ENCODE data around the gene ANKAR. TPM values are rescaled to one million over a fixed set of nuclear protein-coding genes. Genes with fewer than 3 reads are reported as not detected.

ANKAR gene
- total and polyA plus RNA-seq, 2 of the 4 experiments (the other 2 are of a cell fraction) = 0.96 to 2.2 TPM

GRCh38 chr2:189659734-189660133, 14.7 kb upstream of the ANKAR start:
- Histone ChIP-seq H3K9ac (ENCODE audit: low read depth, low read length) (no peak overlapping the region), H3K79me1 (ENCODE audit: low read depth in 1 of 2, low read length in 2 of 2) (peaks cover 9 to 20% of the 10 kb centered on the region in 2 experiments; a peak in 3 of 4 replicates), H3K56ac (ENCODE audit: extremely low read depth, insufficient read depth, low read length) (no peak overlapping the region), H3K4me2 (ENCODE audit: low read depth, low read length) (no peak overlapping the region), H3K36me3 (ENCODE audit: control insufficient read depth, insufficient read depth, low read length) (no peaks in the 10 kb centered on the region), H4K91ac (ENCODE audit: insufficient read depth, low read depth, low read length) (no peak overlapping the region), H4K20me1 (ENCODE audit: insufficient read depth, low read length) (no peaks in the 10 kb centered on the region), H2AK5ac (ENCODE audit: low read depth, low read length) (peak overlapping the region; percentile 17; the same call in 1 of the 2 replicates), H3K4me3 (ENCODE audit: insufficient read depth, low read depth, low read length) (no peak overlapping the region), H3K9me1 (ENCODE audit: insufficient read depth, low read length) (peaks cover 2% of the 10 kb centered on the region; the same call in 1 of the 2 replicates), H2BK120ac (ENCODE audit: low read depth, low read length) (no peak overlapping the region), H3K4me1 (ENCODE audit: control insufficient read depth, insufficient read depth, low read length) (peaks cover 4% of the 10 kb centered on the region; the same call in 1 of the 2 replicates), H3K27me3 (ENCODE audit: control insufficient read depth, insufficient read depth, low read length) (no peaks in the 10 kb centered on the region; the same call in 1 of the 2 replicates), H2BK20ac (ENCODE audit: low read depth, low read length) (no peak overlapping the region), H2BK5ac (ENCODE audit: low read depth, low read length, poor library complexity, severe bottlenecking) (no peak overlapping the region), H4K8ac (ENCODE audit: low read depth in 2 of 2, low read length in 2 of 2) (no peak overlapping the region), H2AFZ (replicated peaks; ENCODE audit: low read length, poor library complexity) (no peak overlapping the region), H4K5ac (ENCODE audit: low read depth, low read length) (no peak overlapping the region), H2BK15ac (ENCODE audit: low read depth, low read length) (no peak overlapping the region), H3K4ac (ENCODE audit: low read depth, low read length) (no peak overlapping the region), H3K9me3 (ENCODE audit: control insufficient read depth, insufficient read depth, low read length) (no peaks in the 10 kb centered on the region), H3K23ac (ENCODE audit: low read depth, low read length) (no peak overlapping the region), H3K18ac (ENCODE audit: low read depth, low read length) (no peak overlapping the region), H3K27ac (ENCODE audit: insufficient read depth, low read length) (no peak overlapping the region), H3K14ac (replicated peaks; ENCODE audit: low read depth, low read length) (no peak overlapping the region), H2AK9ac (replicated peaks; ENCODE audit: low read depth, low read length, poor library complexity) (no peak overlapping the region)
- 0% methylated on average over 1 of the region's 2 CpGs; no CpG with 5 or more reads in 1 of the 2 experiments for WGBS, 2 experiments (ENCODE audit: extremely low coverage in 2 of 2, insufficient read length in 1 of 2)
- intact Hi-C loops (cut with micrococcal nuclease) (loop anchor here (2.0 to 5.0 kb wide), 4 partner anchors 39 to 413 kb away; partner anchors contain the start of gene SLC40A1), in situ Hi-C loops (cut with MboI; ENCODE audit: low sequenced_read_pairs) (no loop called here), dilution Hi-C loops (cut with HindIII; ENCODE audit: low sequenced_read_pairs, unreplicated experiment) (no loop called here)
- ChIA-PET POLR2A (ENCODE audit: unreplicated experiment) (interaction anchor here (0.5 kb wide), 1 partner anchor 17 kb away, joined by 6 read pairs; no protein-coding TSS in a partner anchor), CTCF (interaction anchor here (1.8 kb wide), 1 partner anchor 10 kb away, joined by 9 read pairs; no protein-coding TSS in a partner anchor)
- BruUV-seq (replicated peaks) = no TSS peak
- DNase-seq (peak; percentile 34), ATAC-seq (ENCODE audit: low read depth) (no peak)
- TF ChIP-seq RAD21 (IDR thresholded peaks at IDR 0.05; ENCODE audit: low read length) (no peak), ELK1 (IDR thresholded peaks at IDR 0.05; ENCODE audit: borderline replicate concordance, low read depth, low read length) (no peak), SMC3 (IDR thresholded peaks at IDR 0.05; ENCODE audit: low read depth, low read length) (no peak), USF2 (IDR thresholded peaks at IDR 0.05; ENCODE audit: low read depth, low read length) (no peak), CHD1 (IDR thresholded peaks at IDR 0.05; ENCODE audit: low read depth, low read length) (no peak), MAFK (IDR thresholded peaks at IDR 0.05; ENCODE audit: low read depth, low read length) (no peak), BHLHE40 (IDR thresholded peaks at IDR 0.05; ENCODE audit: low read depth, low read length) (no peak)

All from IMR-90 (cell line).